ENCODE measurements around the gene ABCD1. TPM values are rescaled to one million over a fixed set of nuclear protein-coding genes. Genes with fewer than 3 reads are reported as not detected.
"Not testable (repeated sequence)": the region's sequence is repeated elsewhere in the genome, so short reads cannot be mapped to it uniquely, and the experiment has no call there.

The ABCD1 gene
- total RNA-seq, 1 donor from 2014 or later, result 53.8 TPM

DNA sequence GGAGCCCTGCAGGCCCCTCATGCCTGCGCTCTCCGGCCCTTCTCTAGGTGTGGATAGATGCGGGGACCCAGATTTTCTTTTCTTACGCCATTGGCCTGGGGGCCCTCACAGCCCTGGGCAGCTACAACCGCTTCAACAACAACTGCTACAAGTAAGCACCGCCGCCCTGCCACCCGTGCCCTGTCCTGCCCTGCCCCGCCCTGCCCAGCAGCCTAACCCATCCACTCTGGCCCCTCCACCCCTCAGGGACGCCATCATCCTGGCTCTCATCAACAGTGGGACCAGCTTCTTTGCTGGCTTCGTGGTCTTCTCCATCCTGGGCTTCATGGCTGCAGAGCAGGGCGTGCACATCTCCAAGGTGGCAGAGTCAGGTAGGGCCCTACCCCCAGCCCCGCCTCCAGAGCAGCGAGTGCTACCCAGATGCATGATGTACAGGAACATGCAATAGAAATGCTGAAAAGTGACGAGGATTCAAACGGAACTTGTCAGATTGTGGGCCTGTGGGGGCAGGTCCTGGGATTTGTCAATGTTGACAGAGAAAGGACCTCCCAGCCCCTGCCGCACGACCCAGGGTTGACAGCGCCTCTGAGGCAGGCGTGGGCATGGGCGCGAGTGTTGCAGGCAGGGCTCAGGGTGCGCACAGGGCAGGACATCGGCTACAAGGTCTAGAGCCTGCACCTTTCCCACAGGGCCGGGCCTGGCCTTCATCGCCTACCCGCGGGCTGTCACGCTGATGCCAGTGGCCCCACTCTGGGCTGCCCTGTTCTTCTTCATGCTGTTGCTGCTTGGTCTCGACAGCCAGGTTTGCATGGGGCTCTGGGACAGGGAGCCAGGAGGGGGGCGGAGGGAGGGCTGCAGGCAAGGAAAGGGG is 31.2 kb upstream of the ABCD1 start:
- no peak for DNase-seq (ENCODE audit: low read depth)

DNA sequence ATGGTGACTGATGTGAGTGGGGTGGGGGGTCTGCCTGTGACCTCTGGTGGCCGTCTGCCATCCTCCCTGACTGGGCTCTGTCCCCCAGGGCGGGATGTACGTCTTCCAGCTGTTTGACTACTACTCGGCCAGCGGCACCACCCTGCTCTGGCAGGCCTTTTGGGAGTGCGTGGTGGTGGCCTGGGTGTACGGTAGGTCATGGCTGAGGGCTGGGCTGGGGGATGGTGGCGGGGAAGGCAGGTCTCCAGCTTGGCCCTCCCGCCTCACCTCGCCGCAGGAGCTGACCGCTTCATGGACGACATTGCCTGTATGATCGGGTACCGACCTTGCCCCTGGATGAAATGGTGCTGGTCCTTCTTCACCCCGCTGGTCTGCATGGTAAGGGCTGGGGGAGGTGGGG is 30.4 kb upstream of the ABCD1 start:
- not testable (repeated sequence) for DNase-seq (ENCODE audit: low read depth)

DNA sequence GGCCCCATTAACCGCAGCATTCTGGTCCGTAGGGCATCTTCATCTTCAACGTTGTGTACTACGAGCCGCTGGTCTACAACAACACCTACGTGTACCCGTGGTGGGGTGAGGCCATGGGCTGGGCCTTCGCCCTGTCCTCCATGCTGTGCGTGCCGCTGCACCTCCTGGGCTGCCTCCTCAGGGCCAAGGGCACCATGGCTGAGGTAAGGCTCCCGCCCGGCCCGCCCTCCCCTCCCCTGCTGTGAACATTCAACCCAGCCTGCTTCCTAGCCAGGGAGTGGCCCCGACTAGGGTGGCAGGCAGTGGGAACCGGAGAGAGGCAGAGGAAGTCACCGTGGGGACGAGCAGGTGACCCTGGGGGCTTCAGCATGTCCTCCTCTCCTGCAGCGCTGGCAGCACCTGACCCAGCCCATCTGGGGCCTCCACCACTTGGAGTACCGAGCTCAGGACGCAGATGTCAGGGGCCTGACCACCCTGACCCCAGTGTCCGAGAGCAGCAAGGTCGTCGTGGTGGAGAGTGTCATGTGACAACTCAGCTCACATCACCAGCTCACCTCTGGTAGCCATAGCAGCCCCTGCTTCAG is 29.9 kb upstream of the ABCD1 start:
- DNase-seq (ENCODE audit: low read depth), result no peak

DNA sequence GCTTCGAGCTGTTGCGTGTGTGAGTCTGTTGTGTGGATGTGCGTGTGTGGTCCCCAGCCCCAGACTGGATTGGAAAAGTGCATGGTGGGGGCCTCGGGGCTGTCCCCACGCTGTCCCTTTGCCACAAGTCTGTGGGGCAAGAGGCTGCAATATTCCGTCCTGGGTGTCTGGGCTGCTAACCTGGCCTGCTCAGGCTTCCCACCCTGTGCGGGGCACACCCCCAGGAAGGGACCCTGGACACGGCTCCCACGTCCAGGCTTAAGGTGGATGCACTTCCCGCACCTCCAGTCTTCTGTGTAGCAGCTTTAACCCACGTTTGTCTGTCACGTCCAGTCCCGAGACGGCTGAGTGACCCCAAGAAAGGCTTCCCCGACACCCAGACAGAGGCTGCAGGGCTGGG is 28.6 kb upstream of the ABCD1 start:
- DNase-seq (ENCODE audit: low read depth), result no peak

DNA sequence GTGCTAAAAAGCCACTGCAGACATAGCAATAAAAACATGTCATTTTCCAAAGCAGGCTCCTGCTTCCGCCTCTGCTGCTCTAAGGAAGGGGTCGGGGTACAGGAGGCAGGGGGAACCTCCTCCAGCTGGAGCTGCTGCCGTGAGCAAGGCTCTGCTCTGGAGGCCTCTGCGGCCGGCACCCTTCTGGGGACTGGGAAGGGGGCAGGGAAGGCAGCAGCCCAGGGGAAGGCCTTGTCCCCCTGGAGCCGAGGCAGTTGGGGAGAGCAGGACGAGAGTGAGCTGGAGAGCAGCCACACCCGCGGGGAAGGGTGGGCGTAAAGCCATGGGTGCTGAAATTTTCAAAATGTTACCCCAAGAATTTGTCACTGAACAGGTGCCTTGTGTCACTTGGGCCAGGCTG is 28.1 kb upstream of the ABCD1 start:
- not testable (repeated sequence) for DNase-seq (ENCODE audit: low read depth)

DNA sequence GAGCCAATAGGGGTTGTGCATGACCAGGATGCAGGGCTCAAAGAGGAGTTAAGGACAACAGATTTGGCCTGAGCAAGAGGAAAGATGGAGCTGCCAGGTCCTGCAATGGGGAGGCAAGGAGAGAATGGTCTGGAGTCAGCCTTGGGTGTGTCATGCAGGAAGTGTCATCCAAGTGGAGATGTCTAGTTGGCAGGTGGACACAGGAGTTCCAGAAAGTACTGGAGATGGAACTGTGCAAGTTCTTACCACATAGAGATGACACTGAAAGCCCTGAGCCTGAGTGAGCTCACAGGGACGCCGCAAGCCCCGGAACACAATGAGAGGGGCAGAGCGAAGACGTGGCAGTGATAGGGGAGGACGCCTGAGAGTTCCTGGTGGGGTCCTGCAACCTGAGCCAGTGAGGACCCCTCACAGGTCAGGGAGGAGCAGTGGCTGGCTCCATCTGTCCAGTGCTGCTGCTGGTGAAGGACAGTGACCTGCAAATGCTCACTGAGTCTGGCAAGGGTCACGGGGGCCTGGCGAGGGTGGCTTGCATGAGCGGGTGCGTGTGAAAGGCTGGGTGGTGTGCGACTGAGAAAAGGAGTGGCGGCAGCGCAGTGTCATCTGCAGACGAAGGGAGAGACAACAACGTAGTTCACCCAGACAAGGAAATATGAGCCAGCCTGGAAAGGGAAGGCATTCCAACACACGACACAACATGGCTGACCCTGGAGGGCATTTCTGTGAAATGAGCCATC is 27.5 kb upstream of the ABCD1 start:
- not testable (repeated sequence) for DNase-seq (ENCODE audit: low read depth)

DNA sequence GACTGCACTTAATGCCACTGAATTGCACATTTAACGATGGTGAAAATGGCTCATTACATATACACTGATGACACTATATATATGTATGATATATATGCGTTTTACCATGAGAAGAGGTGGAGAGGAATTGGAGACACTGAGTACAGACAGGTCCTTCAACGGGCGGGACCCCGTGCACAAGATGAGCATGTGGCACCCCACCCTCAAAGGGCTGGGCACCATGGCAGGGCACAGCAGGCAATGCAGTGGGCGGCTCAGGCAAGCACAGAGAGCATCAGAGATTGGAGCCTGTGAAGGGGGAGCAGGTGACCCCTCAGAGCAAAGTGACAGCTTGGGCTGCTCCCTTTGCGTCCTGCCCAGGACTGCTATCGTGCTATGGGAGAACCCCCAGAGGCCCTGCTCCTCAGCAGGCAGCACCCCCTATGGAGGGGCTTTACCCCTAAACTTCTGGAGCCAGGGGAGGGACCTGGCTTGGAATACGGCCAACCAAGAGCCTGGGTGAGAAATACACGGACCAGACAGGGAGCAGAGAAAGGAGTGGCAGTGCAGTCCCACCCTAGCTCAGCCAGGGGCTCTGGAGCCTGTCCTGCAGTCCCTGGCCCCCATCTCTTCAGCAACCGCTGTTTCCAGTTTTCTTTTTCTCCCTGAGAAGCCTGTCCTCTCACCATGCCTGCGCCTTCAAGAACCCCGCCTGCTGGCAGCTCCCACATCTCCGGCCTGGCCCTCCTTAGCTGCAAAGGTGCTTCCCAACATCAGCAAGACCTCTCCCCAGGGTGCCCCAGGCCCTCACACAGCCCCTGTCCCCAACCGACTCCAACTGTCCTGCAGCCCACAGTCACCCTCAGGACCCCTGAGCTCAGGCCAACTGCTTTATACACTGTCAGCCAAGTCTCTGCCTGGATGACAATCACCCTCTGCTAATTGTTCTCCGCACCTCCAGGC is 26.5 kb upstream of the ABCD1 start:
- DNase-seq (ENCODE audit: low read depth), result no peak

- DNase-seq (ENCODE audit: low read depth), result not testable (repeated sequence)
Observed at GRCh38 chrX:153699210-153699783, 25.4 kb upstream of the ABCD1 start.

- not testable (repeated sequence) for DNase-seq (ENCODE audit: low read depth)
Observed at GRCh38 chrX:153699784-153700371, 24.8 kb upstream of the ABCD1 start.

DNA sequence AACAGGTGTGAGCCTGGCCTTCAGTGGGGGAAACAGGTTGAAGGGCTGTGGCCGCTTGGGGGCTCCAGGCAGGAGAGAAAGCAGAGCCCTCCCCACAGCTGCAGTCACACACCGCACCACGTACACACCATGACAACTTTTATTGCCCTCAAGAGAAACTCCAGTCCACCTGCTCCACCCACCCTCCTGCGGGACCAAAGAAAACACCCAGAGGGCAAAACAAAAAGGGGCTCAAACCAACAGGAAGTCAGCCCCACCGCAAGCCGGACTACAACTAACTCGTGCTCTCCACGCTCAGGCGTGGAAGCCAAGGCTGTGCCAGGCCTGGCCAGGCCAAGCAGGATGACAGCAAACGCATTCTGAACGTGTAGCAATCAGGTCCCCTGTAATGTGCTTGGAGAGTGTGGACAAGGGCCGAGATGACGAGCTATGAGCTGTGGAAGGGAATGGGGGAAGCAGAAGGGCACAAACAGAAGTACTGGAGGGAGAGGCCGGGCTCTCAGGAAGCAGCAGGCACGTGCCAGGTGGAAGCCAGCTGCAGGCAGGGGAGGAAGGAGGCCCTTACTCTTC is 24.2 kb upstream of the ABCD1 start:
- DNase-seq (ENCODE audit: low read depth), result no peak

- no peak for DNase-seq (ENCODE audit: low read depth)
Observed at GRCh38 chrX:153700967-153701366, 23.7 kb upstream of the ABCD1 start.

- DNase-seq (ENCODE audit: low read depth), result no peak
Observed at GRCh38 chrX:153701706-153702105, 22.9 kb upstream of the ABCD1 start.

- DNase-seq (ENCODE audit: low read depth), result no peak
Observed at GRCh38 chrX:153702336-153703035, 22.2 kb upstream of the ABCD1 start.

GRCh38 chrX:153703036-153703370 is 21.7 kb upstream of the ABCD1 start:
- peak; percentile 36 for DNase-seq (ENCODE audit: low read depth)

DNA sequence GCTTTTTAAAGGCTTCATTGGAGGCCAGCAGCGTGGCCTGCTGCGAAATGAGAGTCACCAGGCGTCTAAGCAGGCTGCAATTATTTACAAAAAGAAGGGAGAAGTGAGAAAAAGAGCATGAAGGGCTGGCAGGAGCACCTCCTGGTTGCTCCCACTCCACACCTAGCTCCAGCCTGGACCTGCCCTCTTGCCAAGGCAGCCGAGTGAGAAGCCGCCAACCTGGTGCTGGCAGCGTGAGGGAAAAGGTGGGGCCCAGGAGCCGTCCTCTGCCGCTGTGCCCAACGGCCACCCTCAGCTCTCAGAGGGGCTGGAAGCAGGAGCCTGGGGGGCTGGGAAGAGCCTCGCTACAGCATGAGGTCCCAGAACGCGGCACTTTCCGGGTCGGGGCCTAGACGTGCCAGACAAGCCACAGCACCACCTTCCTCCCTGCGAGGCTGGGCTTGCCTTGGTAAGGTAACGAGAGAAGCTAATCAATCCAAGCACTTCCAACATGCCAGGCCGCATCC is 20.6 kb upstream of the ABCD1 start:
- no peak for DNase-seq (ENCODE audit: low read depth)

GRCh38 chrX:153704631-153705402 is 19.8 kb upstream of the ABCD1 start:
- DNase-seq (ENCODE audit: low read depth), result not testable (repeated sequence)

DNA sequence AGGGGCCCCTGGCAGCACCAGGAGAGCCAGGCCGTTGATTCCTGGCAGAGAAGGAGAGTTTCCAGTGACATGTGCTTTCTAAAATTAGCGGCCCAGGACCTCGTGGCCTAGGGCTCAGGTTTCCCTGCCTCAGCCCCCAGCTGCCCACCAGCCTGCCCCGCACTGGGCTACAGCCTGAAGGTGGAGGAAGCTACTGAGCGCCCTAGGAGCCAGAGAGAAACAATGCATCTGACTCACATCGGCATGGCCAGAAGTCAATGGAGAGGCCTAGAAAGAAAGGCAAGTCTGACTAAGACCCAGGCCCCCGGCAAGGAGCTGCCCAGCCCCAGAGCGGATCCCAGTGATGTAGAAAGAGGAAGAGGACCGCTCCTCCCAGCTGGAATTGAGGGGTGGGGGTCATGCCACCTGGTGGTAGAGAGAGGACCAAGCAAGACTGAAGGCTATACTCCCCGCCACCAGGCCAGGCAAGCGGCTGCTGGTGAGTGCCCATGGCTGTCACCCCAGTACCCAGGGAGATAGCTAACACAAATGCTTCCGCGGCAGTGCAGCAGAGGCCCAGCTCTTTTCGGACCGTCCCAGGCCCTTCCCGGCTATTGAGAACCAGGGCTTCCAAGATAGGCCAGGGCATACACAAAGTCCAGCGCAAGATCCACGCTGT is 19.1 kb upstream of the ABCD1 start:
- peak; percentile 77 for DNase-seq (ENCODE audit: low read depth)

- peak; percentile 35 for DNase-seq (ENCODE audit: low read depth)
Observed at GRCh38 chrX:153706799-153707198, 17.9 kb upstream of the ABCD1 start.
